GM12875 (cell line): ENCODE measurements around the gene SH3D19.

Experiments
- H3K4me3 ChIP-seq: one replicate; pipeline ENCODE4 v1.5.1; 2011; ENCODE audit warnings: low read depth, low read length, control low read depth
- TF ChIP-seq, protein P1 (sequence below): IDR thresholded peaks from 2 replicates; pipeline ENCODE4 v1.5.1; 2011; ENCODE audit warnings: low read depth, mild to moderate bottlenecking, control low read depth, inconsistent platforms, low read length, moderate library complexity, borderline replicate concordance; ENCODE audit not compliant: insufficient read depth

Gene SH3D19

DNA sequence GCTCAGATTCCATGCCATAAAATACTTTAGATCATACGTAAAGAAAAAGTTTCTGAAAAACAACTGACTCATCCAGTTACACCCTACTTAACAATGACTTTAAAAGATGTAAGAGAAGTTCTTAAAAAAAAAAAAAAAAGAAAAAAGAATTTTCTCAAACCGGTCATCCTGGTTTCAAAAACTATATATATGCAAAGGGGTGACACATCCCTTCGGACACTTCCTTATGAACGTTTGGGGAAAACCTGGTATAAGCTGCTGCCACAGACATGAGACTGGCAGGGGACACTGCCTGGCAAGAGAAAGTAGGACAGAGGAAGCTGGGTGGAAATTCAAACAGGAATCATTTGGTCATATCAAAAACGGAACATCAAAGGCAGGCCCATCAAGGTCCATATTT, 129.6 kb downstream of the SH3D19 start:
- TF ChIP-seq, protein P1, sequence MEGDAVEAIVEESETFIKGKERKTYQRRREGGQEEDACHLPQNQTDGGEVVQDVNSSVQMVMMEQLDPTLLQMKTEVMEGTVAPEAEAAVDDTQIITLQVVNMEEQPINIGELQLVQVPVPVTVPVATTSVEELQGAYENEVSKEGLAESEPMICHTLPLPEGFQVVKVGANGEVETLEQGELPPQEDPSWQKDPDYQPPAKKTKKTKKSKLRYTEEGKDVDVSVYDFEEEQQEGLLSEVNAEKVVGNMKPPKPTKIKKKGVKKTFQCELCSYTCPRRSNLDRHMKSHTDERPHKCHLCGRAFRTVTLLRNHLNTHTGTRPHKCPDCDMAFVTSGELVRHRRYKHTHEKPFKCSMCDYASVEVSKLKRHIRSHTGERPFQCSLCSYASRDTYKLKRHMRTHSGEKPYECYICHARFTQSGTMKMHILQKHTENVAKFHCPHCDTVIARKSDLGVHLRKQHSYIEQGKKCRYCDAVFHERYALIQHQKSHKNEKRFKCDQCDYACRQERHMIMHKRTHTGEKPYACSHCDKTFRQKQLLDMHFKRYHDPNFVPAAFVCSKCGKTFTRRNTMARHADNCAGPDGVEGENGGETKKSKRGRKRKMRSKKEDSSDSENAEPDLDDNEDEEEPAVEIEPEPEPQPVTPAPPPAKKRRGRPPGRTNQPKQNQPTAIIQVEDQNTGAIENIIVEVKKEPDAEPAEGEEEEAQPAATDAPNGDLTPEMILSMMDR, result no peak
- no peak overlapping the region for H3K4me3 ChIP-seq

DNA sequence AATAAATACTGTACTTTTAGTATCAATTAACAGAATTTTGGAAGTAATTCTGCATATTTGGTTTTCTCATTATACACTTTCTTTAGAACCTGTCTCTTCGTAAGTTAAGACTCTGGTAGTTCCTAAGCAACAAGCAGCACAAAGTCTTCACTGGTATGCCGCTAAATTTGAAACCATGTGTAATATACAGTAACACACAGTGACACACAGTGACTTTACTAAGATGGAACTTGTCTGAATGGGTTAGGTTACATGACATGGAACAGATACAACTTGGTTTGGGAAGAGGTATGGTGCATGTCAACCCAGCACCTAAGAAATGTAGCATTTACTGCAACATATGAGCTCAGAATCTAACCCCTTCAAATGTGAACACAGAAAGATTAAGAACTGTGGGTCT, 132.0 kb downstream of the SH3D19 start:
- TF ChIP-seq, protein P1, result no peak

DNA sequence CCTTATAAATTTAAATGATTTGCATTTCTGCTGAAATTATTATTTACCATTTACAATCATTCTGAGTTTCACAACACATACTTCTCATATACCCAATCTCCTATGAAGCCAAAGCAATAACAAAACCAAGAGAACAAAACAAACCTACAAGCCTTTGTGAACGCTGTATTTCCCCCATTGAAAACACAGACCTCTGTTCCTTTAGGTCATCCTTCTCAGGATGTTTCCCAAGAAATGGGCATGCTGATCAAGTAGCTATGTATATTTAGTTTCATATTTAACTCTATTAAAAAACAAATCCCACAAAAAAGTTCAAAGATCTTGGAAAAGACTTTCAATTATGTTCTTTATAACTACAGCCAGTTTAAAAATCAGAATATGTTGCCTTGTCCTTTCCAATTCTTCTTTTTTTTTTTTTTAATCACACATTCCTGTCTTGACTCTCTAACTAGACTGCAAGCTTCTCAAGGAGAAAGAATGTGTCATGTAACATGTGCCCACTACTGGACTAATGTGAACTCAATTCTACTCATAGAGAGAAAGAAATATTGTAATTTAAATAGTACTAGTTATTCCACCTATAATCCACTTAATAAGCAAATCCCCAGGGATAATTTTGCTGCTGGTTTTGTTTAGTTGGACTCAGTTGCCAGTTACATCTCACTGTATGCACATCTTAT, 132.7 kb downstream of the SH3D19 start:
- no peak overlapping the region for H3K4me3 ChIP-seq
- TF ChIP-seq, protein P1, result no peak

More for the DNA sequence above, 132.0 kb downstream of the SH3D19 start:
- H3K4me3 ChIP-seq, result no peak overlapping the region

DNA sequence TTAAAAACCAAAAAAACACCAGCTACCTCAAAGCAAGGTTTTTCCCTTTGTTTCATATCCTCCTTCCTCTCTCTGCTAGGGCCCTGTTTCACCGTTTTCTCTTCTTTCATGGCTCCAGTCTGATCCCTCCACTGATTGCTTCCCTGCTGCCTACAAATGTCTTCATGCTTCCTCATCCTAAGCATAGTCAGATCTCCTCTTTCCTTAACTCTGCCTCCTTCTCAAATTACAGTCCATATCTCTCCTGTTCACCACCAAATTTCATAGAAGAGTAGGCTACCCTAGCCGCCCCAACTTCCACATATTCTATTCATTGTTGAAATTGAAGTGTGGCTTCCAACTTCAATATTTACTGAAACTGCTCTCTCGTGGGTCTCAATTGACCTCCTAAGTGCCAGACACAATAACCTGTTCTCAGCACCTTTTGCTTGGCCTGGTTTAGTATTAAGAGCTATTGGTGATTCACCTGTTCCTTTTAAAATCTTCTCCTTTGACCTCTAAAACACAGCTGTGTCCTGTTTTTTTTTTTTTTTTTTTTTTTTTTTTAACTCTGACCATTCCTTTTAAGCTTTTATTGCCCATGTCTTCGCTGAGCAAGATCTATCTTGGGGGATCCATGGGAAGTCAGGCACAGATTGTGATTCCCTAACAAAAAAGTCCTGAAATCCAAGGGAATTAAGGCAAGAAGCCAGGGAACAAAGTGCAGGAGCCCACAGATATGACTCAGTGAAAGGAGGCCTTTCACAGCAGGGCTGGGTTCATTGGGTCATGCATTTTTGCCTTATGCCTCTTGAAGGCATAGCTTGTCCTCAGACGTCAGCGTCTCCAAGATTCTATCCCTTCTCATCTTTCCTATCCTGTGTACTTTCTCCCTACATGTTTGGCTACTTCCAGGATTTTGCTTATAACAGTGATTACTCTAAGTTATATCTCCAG, 140.6 kb downstream of the SH3D19 start:
- TF ChIP-seq, protein P1, result no peak
- no peak overlapping the region for H3K4me3 ChIP-seq

DNA sequence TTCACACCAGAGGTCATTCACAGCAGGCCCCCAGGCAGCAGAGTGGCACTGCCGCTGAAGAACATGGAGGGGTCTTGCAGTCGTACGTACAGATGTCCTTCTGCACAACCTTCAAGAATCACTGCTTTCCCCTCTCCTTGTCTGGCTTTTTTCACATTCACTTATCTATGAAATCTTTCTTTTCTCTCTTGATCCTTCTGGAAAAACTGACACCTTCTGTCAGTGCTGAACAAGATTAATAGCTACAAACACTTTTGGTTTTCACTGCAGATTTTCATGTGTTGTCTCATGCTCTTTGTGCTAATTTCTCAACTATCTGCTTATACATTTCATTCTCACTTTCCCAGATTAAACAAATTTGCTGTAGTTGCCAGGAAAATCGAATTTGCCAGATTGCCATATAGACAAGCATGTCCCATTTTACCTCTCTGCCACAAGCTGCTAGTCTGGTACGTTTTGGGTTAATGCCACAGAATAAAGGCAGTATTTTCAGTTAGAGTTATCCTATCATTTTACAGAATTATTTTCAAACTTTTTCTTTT, 142.9 kb downstream of the SH3D19 start:
- no peak overlapping the region for H3K4me3 ChIP-seq
- TF ChIP-seq, protein P1, result no peak

DNA sequence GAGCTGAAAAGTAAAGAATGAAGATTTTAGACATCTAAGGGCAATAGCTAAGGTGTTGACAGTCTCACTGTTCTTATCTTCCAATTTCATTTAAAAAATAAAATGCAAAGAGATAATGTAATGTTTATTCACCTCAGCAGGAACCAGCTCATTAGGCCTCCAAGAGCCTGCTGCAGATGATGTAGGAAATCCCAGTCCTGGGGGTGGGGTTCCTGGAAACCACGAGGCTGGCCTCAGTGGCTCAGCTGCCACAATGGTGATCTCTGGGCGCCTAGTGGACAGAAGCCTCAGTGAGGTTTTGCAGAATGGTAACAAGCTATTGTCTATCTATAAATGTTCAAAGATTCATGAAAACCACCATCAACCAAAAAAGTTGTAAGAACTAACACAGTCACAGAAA, 148.7 kb downstream of the SH3D19 start:
- TF ChIP-seq, protein P1, result no peak
- no peak overlapping the region for H3K4me3 ChIP-seq
